Activated T-cell treated with anti-CD3 and anti-CD28 coated beads for 48 hours (primary cell): ENCODE measurements around the gene IL1R2.
"Not testable (repeated sequence)": the region's sequence is repeated elsewhere in the genome, so short reads cannot be mapped to it uniquely, and the experiment has no call there.

ENCODE experiments used
- DNase-seq: peaks from one replicate; pipeline ENCODE4 v3.0.0-alpha.2; 2020; ENCODE audit warnings: low read depth

Gene IL1R2

DNA sequence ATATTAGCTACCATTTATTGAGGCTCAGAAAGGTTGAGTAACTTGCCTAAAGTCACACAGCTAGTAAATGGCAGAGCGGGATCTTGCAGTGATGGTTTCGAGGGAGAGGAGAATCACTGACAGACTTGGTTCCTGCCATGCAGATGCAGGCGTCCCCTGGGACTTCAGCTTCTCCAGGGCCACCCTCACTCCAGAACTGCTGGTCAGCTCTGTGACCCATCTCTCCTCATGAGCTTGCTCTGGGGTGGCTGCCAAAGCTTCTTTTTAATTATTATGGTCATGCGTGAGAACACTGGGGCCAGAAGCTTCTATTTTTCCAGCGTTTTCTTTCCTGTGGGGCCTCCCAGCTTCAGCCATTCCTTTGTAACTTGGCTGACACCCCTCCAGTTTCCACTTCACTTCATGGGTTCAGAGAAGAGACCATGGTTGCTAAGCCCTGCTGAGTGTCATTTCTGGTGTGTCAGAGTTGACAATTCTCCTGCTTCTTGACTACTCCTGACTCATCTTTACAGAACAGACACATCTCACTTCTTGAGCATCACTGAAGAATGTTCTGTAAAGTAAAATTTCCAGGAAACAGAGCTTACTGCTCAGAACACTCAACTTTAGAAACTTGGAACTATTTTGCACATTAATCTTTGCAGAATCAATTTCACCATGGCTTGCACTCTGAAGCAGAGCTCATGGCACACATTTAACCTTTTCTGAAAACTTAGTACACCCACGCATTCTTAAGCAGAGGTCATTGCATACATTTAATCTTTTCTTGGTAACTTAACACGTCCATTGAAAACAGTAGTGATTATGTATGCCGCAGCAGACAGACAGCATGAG lies 70.4 kb downstream of the IL1R2 start:
- no peak for DNase-seq

DNA sequence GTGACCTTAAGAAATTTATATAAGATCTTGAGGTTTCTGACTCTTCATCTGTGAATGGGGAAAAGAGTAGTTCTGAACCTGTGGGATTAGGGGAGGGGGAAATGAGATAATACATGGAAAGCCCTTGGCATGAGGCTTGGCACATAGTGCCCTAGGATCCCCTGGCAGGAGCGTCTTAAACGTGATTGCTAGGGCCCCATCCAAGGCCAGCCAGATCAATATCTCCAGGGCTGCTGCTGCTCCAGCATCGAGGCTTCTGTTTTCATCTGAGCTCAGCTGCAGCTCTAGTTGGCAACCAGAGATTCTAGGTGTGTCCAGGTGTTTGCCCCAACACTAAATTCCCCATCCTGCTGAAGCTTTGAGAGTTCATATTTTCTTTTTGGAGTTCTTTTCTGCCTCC lies 71.0 kb downstream of the IL1R2 start:
- DNase-seq, result no peak

DNA sequence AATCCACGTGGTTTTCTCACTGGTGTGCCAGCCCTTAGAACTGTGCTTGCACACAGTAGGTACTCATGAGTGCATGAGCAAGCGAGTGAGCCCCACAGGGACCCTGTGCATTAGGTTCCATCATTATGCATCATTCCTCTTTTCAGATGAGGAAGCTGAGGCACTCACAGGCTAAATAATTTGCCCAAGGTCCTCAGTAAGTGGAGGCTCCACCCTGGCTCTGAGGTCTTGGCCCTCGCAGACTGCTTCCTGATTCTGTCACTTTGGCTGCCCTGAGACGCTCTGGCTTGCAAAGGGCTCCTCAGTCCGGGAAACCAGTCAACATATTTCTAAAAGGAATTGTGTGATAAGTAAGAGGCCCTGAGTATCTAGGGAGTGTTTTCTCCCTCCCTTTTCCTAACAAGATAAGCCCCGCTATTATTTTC lies 71.7 kb downstream of the IL1R2 start:
- DNase-seq, result no peak

DNA sequence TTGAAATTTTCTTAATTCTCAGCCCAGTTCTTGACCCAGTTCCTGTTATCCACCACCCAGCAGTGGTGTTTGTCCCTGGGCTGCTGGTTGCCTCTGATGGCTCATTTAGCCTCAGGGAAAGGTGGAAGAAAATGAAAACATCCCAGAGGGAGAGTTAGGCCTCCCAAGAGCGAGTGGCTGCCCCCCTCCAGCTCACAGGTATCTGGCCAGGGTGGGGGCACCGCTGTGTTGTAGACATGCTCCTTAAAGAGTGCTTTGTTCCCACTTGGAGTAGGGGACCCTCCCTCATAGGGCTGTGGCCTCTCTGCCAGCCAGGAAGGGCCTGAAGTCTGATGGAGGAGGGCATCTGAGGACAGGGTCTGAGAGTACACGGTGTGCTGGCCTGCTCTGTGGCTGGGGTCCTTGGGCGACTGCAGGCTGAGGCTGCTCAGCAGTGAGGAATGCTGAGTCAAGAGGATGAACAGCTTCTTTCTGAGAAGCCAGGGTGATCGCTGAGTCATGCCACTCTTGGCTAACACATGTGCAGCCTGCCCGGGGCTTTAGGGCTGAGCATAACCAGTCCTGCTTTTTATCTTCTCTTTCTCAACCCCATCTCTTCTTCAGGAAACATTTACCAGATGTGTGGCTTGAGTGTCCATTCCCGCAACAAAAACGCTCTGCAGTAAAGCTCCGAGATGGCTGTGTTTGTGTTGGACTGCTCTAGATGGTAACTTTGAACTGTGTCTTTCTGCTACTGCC lies 72.3 kb downstream of the IL1R2 start:
- peak; percentile 42 for DNase-seq

DNA sequence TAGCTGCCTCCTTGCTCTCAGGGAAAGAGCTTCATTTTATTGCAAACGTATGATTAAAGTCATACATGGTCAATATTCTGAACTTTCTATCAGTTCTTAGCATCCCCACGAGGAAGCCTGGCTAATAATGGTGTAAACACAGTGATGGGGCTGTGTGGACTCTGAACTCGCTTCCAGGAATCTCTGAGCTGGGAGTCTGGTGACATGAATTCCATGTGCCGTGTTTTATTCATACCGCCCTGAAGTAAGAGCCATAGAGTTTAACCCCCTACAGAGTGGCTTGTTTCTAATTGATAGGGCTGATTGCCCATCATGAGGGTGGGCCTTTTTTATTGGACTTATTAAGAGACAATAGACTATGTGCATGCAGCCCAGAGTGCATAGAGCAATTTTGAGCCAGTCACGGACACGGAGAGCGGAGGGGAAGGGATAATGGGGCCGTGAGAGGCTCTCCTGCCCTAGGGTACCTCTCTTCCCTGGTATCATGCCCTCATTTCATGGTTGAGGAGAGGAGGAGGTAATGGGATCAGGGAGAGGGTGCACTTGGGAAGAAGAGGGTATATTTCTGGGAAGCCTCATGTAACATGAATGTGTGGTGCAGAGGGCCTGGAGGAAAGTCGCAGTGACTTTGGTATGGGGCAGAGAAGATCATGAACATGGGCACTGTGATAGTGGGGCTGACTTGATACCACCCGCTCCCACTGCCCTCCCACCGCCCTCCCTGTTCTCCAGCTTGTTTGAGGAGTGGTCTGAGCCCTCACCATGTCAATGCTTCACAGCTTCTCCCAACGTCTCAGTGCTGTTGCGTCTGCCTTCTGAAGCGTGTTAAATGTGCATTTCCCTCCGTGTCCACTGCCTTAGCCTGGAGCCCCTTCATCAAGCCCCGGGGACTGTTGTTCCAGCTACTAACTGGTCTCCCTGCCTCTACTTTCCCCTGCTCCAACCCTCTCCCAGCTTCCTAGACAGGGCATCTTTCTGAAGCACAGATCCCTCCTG lies 73.2 kb downstream of the IL1R2 start:
- no peak for DNase-seq

DNA sequence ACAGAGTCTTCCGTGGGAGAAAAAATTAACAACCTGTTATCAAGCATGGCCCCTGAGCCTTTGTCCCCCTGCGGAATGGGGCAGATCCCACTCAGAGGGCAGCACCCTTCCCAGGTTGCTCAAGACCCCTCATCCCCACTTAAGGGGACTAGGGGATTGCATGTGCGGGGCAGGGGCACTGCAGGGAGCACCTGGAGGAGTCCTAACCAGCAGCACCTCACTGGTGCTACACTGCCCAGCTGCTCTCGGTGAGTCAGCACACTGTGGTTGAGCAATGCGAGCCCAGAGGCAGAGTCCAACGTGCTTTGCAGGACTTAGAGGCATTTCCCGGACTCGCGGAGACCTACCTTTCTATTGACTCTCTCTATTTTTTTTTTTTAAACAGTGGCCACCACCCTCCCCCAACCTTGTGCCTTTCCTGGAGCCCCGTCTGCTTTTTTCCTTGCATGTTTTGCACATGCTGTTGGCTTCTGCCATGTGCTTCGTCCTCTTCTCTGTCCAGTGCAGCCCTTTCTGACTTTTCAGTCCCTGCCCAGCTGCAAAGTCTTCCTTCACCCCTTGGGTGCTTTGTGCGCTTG lies 74.0 kb downstream of the IL1R2 start:
- no peak for DNase-seq

DNA sequence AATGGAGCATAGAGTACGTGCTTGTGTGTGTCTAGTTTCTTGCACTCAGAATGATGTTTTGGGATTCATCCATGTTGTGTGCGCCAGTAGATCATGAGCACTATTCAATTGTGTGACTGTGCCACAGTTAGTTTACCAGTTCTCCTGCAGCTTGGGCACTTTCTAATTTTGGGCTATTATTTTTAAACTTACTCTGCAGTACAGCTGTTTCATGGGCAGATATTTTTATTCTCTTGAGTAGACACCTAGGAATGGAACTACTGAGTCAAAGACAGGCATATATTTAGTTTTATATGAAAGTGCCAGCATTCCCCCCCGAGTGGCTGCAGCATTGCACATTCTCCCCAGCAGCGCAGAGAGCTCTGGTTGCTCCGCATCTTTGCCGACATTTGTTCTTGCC lies 74.8 kb downstream of the IL1R2 start:
- no peak for DNase-seq

DNA sequence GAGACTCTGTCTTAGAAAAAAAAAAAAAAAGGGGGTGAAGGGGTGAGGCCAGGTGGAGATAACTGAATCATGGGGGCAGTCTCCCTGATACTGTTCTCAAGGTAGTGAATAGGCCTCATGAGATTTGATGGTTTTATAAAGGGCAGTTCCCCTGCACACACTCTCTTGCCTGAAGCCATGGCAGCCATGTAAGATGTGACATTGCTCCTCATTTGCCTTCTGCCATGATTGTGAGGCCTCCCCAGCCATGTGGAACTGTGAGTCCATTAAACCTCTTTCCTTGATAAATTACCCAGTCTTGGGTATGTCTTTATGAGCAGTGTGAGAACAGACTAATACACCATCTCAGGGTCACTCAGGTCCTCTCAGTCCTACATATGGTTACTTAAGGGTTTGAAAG lies 76.4 kb downstream of the IL1R2 start:
- not testable (repeated sequence) for DNase-seq

DNA sequence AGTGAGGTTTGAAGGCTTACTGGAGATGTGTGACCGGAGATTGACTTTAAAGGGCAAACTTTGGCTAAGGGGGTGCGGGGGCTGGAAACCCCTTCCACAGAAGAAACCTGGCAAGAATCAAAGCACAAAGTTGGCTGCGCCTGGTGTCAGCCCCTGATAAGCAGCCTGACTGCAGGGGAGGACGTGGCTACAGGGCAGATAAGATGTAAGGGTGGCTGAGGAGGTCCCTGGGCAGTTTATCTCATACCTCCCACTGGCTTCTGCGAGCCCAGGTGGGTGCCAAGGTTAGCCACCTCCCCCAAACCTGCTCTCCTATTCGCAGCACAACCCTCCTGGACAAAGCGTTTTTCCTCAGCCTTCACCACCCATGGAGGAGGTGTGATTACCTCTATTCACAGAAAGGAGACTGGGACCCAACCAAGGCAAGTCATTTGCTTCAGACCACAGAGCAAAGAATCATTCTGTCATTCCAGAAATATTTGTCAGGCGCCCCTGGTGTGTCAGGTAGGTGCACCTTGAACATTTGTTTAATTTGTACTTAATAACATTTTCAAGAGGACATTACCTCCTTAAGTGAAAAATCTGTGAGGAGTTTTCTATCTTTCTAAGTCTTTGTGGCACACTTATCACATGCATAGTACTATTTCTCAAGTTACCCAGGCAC lies 77.7 kb downstream of the IL1R2 start:
- no peak for DNase-seq

DNA sequence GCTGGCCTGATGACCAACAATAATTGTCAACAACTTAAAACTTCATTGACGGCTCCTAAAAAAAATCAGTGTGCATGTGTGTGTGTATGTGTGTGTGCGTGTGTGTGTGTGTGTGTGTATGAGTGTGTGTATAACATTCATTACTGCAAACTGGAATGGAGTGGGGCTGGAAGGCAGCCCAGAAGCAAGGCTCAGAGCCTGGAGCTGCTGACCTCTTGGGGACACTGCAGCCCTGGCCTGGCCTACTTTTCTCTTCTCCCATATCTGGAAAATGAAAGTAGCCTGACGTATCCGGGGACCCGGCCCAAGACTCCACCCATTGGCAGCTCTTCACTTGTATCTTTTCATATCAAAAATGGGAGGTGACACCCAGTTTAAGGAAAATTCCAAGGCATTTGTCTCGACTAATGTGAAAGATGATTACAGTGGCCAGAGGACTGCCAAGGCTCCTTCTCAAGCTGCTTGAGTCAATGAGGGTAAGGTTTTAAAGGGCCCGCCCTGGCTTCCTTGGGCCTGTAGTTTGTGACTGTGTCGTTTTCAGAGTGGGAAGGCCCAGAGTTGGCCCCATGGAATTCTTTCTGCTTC lies 78.4 kb downstream of the IL1R2 start:
- DNase-seq, result no peak

DNA sequence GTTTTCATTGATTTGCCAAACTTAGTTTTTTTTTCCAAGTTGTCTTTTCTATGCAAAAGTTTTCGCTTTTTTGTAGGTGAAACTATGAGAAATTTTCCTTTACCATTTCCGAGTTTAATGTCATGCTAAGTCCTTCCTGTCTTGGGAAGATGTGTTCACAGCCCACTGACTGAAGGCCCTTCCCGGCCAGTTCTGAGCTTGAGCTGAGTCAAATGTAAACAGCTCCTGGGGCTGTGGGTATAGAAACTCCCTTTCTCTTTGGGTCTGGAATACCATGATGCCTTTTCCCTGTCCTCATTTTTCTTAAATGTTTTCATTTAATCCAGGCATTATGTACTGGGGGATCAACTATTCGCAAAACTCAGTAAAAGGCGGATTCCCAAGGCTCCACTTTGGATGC lies 81.0 kb downstream of the IL1R2 start:
- no peak for DNase-seq

DNA sequence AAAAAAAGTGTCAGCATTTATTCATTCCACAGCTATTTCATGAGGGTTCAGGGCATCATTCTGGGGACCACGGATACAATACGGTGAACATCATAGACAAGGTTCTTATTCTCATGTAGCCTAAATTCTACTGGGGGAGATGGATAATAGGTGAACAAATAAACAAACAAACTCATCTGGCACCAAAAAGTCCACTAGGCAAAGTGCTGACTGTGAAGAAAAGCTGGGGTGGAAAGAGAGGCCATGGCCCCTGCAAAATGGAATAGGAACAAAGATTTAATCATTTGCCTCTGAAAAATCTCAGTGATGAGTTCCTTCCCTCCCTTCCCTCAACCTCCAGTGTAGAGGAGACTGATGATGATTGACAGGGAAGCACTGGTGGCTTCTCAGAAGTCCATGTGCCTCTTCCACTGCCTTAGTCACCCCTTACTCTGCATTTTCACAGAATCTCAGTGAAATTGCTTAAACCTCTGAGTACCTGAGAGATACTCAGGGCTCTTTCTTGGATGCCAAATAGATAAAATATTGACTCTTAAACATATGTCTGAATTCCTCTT lies 81.5 kb downstream of the IL1R2 start:
- no peak for DNase-seq

DNA sequence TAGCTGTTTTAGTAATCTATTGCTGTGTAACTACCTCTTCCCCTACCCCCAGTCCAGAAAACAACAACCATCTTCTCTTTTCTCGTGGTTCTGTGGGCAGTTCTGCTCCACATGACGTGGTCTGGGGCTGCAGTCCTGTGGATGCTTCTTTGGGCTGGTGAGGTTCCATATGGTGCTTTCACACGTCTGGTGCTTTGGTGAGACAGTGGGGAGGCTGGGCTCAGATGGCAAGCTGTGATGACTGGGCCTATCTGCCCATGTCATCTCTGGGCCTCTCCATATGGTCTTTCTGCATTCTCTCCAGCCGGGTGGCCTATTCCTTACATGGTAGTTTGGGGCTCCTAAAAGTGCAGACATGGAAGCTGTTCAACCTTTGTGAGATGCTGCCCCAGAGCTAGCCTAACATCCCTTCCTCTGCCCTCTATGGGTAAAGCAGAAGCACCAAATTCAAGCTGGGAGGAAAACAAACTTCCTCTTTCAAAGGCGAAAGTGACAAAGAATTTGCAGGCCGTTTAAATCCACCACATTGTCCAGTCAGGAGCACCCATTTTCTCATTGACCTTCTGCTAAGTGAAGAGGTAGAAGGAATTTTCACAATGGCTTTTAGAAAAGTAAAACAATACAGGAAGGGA lies 82.5 kb downstream of the IL1R2 start:
- no peak for DNase-seq

DNA sequence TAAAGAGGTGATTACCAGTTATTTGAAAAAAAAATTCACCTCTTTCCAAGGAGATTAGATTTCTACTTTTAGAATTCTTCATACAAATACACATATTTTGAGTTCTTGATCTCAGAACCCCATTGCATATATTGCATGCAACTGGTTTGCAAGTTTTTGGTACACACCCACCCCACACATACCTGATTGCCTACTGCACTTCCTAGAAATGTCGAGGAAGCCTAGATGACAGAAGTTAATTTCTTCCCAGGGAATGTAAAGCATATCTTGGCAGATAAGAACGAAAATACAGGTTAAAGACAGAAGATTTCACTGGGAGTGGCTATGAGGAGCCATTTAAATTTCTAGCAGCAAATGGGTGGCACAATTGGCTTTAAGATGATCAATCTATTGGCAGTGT lies 83.7 kb downstream of the IL1R2 start:
- DNase-seq, result no peak

DNA sequence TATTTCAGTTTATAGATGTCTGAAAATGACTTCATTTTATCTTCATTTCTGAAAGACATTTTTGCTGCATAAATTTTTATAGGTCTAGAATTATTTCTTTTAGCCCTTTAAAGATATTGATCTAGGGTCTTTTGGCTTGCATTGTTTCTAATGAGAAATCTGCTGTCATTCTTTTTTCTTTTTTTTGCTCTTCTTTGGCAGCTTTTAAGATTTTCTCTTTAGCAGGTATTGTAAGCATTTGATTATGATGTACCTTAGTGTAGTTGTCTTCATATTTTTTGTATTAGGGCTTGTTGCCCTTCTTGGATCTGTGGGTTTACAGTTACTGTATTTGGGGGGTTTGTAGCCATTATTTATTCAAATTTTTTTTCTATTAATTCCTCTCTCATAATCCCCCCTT lies 84.8 kb downstream of the IL1R2 start:
- no peak for DNase-seq
